ENCODE data around the gene SERBP1.
"Not testable (repeated sequence)": the region's sequence is repeated elsewhere in the genome, so short reads cannot be mapped to it uniquely, and the experiment has no call there.

SERBP1 gene

GRCh38 chr1:67430358-67431155, at the start of gene SERBP1:
TSS of gene SERBP1 (minus strand) at chr1:67430402. CDS start at chr1:67430300, 102 bp downstream.
- in situ Hi-C loops (cut with HindIII; ENCODE audit: low sequenced_read_pairs): no loop called here

DNA sequence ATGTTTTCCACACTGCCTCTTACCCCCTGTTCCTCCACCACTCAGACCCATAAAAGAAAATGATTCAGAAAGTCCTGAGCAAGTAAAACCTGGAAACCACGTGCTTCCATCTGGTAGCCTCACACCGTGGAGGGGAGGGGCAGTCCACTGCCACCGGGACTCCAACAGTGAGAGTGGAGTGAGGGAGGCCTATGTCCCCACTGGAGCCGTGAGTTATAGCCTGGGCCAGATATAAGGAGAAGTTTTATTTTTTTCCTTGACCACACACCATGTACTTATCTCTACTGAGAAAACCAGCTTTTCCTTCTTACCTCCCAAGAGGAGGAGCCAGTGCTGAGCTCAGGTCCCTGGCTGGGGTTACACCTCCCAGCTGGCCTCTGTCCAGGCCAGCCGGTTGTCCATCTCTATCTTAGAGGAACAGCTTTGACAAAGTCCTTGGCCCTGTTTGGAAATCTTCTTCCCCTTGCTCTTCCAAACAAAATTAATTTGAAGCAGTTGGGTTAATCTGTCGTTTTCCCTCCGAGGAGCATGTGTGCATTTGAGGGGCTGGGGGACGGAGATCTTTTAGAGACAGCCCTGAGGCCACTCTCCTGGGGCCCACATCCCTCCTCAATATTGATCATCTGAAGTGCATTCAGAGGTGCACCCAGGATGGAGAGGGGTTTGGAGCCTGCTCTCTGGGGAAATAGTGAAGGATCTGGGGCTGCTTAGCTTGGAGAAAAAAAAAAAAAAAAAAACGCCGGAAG, 49.1 kb upstream of the SERBP1 start:
- in situ Hi-C loops (cut with HindIII; ENCODE audit: low sequenced_read_pairs): no loop called here

GRCh38 chr1:67476906-67477305, 46.7 kb upstream of the SERBP1 start:
- in situ Hi-C loops (cut with HindIII; ENCODE audit: low sequenced_read_pairs): no loop called here

DNA sequence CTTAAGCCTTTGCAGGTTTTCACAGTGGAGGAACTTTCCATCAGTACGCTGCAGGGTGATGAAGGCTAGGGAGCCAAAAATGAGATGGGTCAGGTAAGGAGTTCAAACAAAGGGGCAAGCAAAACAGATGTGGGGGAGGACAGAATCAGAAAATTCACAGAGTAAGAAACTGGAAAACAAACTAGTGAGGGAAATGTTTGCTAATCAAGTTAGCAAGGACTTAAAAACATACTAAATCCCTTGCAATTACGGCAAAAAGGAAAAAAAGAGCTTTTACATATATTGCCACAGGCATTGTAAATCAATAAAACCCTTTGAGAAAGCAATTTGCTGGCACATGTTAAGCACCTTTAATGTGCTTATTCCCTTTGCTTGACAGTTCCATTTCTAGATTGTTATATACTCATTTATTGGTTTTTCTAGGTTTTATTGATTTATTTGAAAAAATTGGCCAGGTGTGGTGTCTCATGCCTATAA, 45.8 kb upstream of the SERBP1 start:
- in situ Hi-C loops (cut with HindIII; ENCODE audit: low sequenced_read_pairs): no loop called here

DNA sequence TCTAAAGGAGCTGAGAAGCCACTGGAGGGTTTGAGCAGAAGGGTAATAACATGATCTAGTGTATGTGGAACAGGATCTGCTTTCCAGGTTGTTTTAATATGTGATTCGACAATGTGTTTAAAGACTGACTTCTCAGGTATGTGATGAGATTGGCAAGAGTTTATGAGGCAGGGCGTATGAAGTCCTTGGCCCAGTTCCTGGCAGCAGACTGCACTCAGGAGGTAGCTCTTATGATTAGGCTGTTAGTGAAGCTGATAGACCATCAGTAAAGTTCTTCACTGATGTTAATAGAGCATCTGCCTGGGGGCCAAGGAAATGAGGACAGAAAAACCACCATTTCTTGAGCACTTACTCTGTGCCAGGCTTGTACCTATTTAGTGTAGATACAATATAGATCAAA, 41.9 kb upstream of the SERBP1 start:
- in situ Hi-C loops (cut with HindIII; ENCODE audit: low sequenced_read_pairs): no loop called here

GRCh38 chr1:67469431-67469830, 39.2 kb upstream of the SERBP1 start:
- in situ Hi-C loops (cut with HindIII; ENCODE audit: low sequenced_read_pairs): no loop called here

- in situ Hi-C loops (cut with HindIII; ENCODE audit: low sequenced_read_pairs): no loop called here
Observed at GRCh38 chr1:67468066-67468718, 38.0 kb upstream of the SERBP1 start.

GRCh38 chr1:67465375-67465774, 35.2 kb upstream of the SERBP1 start:
- in situ Hi-C loops (cut with HindIII; ENCODE audit: low sequenced_read_pairs): no loop called here

GRCh38 chr1:67464746-67465145, 34.5 kb upstream of the SERBP1 start:
- in situ Hi-C loops (cut with HindIII; ENCODE audit: low sequenced_read_pairs): no loop called here

DNA sequence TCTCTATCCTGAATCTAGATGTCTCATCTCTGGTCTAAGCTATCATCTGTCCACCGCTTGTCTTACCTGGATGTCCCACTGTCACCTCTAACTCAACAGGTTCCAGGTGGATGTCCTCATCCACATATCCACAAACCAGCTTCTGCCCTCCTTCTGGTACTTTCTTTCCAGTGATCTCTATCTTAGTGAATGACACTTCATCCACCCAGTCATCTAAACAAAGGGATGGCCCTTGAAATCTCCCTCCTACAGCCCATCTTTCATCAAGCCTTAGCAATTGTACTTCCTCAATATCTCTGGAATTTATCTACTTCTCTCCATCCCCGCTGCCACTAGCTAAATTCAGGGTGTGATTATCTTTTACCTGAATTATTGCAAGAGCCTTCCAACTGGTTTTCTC, 33.9 kb upstream of the SERBP1 start:
- in situ Hi-C loops (cut with HindIII; ENCODE audit: low sequenced_read_pairs): no loop called here

DNA sequence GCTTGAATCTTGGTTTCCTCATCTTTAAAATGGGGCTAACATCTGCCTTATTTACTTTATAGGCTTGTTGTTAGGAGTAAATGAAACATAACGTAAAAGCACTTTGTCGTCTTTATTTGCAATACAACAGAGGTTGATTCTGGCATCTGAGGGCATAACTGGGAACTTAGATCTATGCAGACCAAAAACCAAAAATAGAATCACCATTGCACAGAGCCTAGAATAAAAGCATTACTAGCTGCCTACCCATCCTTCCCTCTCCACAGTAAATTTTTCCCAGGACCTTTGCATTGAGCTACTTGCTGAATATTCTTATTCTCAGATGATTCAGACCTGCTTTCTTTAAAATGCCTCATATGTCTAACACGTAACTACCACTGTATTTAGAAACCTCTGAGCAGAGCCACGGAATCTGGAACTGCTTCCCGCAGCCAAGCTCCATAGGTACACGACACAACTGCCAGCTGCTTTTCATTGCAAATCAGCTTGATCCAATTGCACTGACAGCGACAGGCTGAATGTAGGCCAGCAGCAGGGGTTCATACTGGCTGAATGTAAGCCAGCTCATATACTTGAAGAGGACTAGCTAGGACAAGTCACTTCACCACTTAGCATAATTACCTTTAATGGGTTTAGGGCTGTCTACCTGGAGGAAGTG, 33.2 kb upstream of the SERBP1 start:
- in situ Hi-C loops (cut with HindIII; ENCODE audit: low sequenced_read_pairs): no loop called here

DNA sequence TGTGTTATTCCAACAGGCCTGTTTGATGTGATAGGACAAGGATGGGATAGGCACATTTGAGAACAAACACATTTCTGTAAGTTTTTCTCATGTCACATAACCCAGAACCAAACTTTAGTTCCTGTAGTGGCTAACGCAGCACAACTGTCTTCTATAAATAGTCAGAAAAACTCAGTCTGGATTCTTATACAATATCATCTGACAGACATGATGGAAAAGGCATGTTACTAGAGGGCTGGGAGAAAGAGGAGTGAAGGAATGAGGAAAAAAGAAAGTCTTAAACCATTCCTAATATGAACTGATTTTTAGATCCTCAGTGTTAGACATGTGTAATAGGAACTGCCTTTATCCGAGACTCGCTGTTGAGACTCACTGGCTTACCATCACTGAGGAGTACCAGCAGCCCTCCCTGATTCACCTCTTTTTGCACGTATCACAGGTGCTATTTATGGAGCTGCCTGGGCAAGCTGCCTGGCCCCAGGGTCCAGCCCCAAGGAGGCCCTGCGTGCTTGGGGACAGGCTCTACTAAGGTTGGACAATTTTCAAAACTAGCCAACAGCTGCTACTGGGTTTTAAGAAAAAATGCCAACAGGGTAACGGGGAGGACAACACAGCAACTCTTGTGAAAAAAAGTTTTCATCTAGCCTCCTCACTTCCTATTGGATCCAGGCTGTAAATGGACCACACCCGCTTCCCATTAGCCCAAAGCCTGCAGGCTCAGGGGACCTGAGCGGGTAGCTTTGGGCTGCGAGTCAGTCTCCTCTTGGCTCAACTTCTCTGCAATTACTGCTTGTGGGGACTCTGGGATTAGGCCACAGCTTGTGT, 30.7 kb upstream of the SERBP1 start:
- in situ Hi-C loops (cut with HindIII; ENCODE audit: low sequenced_read_pairs): no loop called here

GRCh38 chr1:67459068-67459467, 28.9 kb upstream of the SERBP1 start:
- in situ Hi-C loops (cut with HindIII; ENCODE audit: low sequenced_read_pairs): no loop called here

- in situ Hi-C loops (cut with HindIII; ENCODE audit: low sequenced_read_pairs): no loop called here
Observed at GRCh38 chr1:67458663-67459062, 28.5 kb upstream of the SERBP1 start.

DNA sequence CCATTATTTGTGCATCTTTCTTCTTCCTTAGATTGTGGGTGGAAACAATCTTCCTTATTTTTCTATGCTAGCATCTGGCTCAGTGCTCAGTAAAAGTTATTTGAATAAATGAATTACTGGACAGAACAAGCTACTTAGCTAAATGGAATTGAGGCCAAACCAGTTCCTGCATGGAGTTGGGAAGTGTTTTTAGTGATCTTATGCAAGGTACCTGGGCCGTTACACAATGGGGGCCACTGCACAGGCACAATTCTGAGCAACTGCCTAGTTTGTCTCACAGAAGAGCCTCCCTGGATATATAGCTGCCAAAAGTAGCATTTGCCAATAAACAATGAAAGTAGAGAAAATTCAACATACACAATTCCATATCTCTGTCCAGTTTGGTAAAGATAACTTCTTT, 27.0 kb upstream of the SERBP1 start:
- in situ Hi-C loops (cut with HindIII; ENCODE audit: low sequenced_read_pairs): no loop called here

DNA sequence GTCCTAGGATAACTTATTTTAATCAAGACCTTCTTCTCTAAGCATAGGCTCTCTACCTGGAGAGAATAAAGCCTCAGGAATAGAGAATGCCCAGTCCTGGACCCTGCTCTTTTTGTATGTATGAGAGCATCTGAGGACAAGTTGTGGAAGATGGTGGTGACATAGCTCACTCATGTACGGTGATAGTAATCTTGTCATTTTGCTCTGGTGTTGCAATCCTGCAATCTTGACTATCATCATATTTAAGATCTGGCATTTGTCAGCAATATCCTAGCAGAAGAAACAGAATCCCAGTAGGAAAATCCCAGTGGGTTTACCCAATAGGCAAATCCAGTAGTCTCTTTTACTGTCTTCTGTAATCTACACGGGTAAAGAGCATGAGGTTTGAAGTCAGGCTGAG, 21.6 kb upstream of the SERBP1 start:
- in situ Hi-C loops (cut with HindIII; ENCODE audit: low sequenced_read_pairs): no loop called here

DNA sequence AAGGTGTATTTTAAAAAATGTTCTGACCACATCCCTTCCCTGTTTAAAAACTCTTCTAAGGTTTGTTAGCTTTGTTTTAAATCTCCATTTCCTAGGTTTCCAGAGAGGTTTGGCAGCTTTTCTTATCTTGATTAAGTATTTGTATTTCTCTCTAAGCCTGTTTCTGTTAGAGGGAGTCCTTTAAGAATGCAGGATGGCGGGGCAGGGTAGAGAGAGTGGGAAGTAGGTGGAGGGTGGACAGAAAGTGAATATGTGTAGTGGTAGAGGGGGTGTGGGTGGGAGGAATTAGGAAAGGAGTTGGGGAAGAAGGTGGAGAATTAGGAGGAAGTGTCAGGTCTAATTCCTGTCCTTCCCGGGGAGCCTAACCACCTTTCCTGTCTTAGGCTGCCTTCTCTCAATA, 21.2 kb upstream of the SERBP1 start:
- in situ Hi-C loops (cut with HindIII; ENCODE audit: low sequenced_read_pairs): no loop called here

GRCh38 chr1:67446893-67447292, 16.7 kb upstream of the SERBP1 start:
- in situ Hi-C loops (cut with HindIII; ENCODE audit: low sequenced_read_pairs): no loop called here

- in situ Hi-C loops (cut with HindIII; ENCODE audit: low sequenced_read_pairs): not testable (repeated sequence)
Observed at GRCh38 chr1:67446014-67446413, 15.8 kb upstream of the SERBP1 start.

GRCh38 chr1:67441739-67442281, 11.6 kb upstream of the SERBP1 start:
- in situ Hi-C loops (cut with HindIII; ENCODE audit: low sequenced_read_pairs): no loop called here
